Astrocyte (in vitro differentiated cells and primary cell): ENCODE data around the gene SLC35G3. TPM values are rescaled to one million over a fixed set of nuclear protein-coding genes. Genes with fewer than 3 reads are reported as not detected.

ENCODE experiments used
- DNase-seq: peaks from one replicate; pipeline ENCODE4 v3.0.0-alpha.2; 2010; ENCODE audit warnings: low read depth
- FAIRE-seq: peaks from 2 replicates; lab custom pipeline; 2011; peaks lifted over from hg19 to GRCh38; lab: Jason Lieb, UNC
- H2AFZ ChIP-seq: 2 replicates; pipeline ENCODE4 v1.6.0; 2012; ENCODE audit warnings: low read depth, low read length, inconsistent platforms
- H3K27ac ChIP-seq: 2 replicates; pipeline ENCODE4 v1.5.1; 2011; ENCODE audit warnings: low read depth, low read length, inconsistent platforms
- H3K27me3 ChIP-seq: 2 replicates; pipeline ENCODE4 v1.6.0; 2011; ENCODE audit warnings: low read length, inconsistent platforms; ENCODE audit not compliant: insufficient read depth
- H3K36me3 ChIP-seq: 2 replicates; pipeline ENCODE4 v1.5.1; 2011; ENCODE audit warnings: low read length, inconsistent platforms; ENCODE audit not compliant: insufficient read depth
- H3K4me1 ChIP-seq: 2 replicates; pipeline ENCODE4 v1.5.1; 2011; ENCODE audit warnings: low read length, inconsistent platforms; ENCODE audit not compliant: insufficient read depth
- H3K4me2 ChIP-seq: 2 replicates; pipeline ENCODE4 v1.6.0; 2012; ENCODE audit warnings: low read length, inconsistent platforms
- H3K4me3 ChIP-seq: 2 replicates; pipeline ENCODE4 v1.5.1; 2011; ENCODE audit warnings: low read depth, mild to moderate bottlenecking, low read length, inconsistent platforms; ENCODE audit not compliant: insufficient read depth
- H3K79me2 ChIP-seq: 2 replicates; pipeline ENCODE4 v1.6.0; 2012; ENCODE audit warnings: mild to moderate bottlenecking, low read length, inconsistent platforms; ENCODE audit not compliant: insufficient read depth
- H3K9ac ChIP-seq: 2 replicates; pipeline ENCODE4 v1.6.0; 2012; ENCODE audit warnings: mild to moderate bottlenecking, low read length, inconsistent platforms
- H3K9me3 ChIP-seq: 2 replicates; pipeline ENCODE4 v1.5.1; 2012; ENCODE audit warnings: low read depth, mild to moderate bottlenecking, low read length, inconsistent platforms; ENCODE audit not compliant: insufficient read depth
- H4K20me1 ChIP-seq: 2 replicates; pipeline ENCODE4 v1.6.0; 2012; ENCODE audit warnings: low read length, inconsistent platforms; ENCODE audit not compliant: insufficient read depth
- H3K27ac Mint-ChIP-seq: one replicate; pipeline ENCODE4 v1.8.0; 2021; ENCODE audit warnings: mild to moderate bottlenecking, mixed read lengths; ENCODE audit not compliant: unreplicated experiment
- H3K27me3 Mint-ChIP-seq: one replicate; pipeline ENCODE4 v1.8.0; 2021; ENCODE audit warnings: low read depth, mixed read lengths; ENCODE audit not compliant: unreplicated experiment
- H3K36me3 Mint-ChIP-seq: one replicate; pipeline ENCODE4 v1.8.0; 2021; ENCODE audit warnings: low read depth, mixed read lengths; ENCODE audit not compliant: unreplicated experiment
- H3K4me1 Mint-ChIP-seq: one replicate; pipeline ENCODE4 v1.8.0; 2021; ENCODE audit warnings: low read depth, mixed read lengths; ENCODE audit not compliant: unreplicated experiment
- H3K4me3 Mint-ChIP-seq: one replicate; pipeline ENCODE4 v1.8.0; 2021; ENCODE audit warnings: mild to moderate bottlenecking, moderate library complexity, mixed read lengths; ENCODE audit not compliant: unreplicated experiment
- H3K9me3 Mint-ChIP-seq: one replicate; pipeline ENCODE4 v1.8.0; 2021; ENCODE audit warnings: mild to moderate bottlenecking, mixed read lengths; ENCODE audit not compliant: unreplicated experiment
- CTCF ChIP-seq: IDR thresholded peaks from 2 replicates; pipeline ENCODE4 v1.5.1; 2011; ENCODE audit warnings: low read depth, mild to moderate bottlenecking, inconsistent platforms, low read length, moderate library complexity; ENCODE audit not compliant: insufficient read depth
- EZH2 ChIP-seq: IDR thresholded peaks from 2 replicates; pipeline ENCODE4 v1.6.1; 2012; ENCODE audit warnings: mild to moderate bottlenecking, low read length, inconsistent platforms; ENCODE audit not compliant: insufficient read depth
- total RNA-seq: library from RNA; stranded (reverse); gene quantifications from 2 replicates; pipeline ENCODE4 v1.2.1, GENCODE V29; 2021

Gene SLC35G3
- total RNA-seq, 1 donor from 2014 or later: not detected

GRCh38 chr17:35148144-35148543, 46.0 kb downstream of the SLC35G3 start:
- TF ChIP-seq EZH2 (no peak), CTCF (no peak)
- Histone ChIP-seq H3K9ac (no peak overlapping the region), H3K27ac (no peak overlapping the region), H2AFZ (no peak overlapping the region), H3K36me3 (no peaks in the 10 kb centered on the region), H3K9me3 (no peaks in the 10 kb centered on the region), H3K79me2 (no peaks in the 10 kb centered on the region), H4K20me1 (no peaks in the 10 kb centered on the region), H3K4me1 (no peaks in the 10 kb centered on the region), H3K4me3 (no peak overlapping the region), H3K27me3 (peaks cover 9% of the 10 kb centered on the region), H3K4me2 (no peak overlapping the region)
- no peak overlapping the region for H3K27ac Mint-ChIP-seq
- H3K9me3 Mint-ChIP-seq: no peaks in the 10 kb centered on the region
- H3K4me1 Mint-ChIP-seq: peaks cover 2% of the 10 kb centered on the region
- no peak overlapping the region for H3K4me3 Mint-ChIP-seq
- FAIRE-seq (no peak), DNase-seq (no peak)
- H3K36me3 Mint-ChIP-seq: no peaks in the 10 kb centered on the region
- H3K27me3 Mint-ChIP-seq: peaks cover 19% of the 10 kb centered on the region

DNA sequence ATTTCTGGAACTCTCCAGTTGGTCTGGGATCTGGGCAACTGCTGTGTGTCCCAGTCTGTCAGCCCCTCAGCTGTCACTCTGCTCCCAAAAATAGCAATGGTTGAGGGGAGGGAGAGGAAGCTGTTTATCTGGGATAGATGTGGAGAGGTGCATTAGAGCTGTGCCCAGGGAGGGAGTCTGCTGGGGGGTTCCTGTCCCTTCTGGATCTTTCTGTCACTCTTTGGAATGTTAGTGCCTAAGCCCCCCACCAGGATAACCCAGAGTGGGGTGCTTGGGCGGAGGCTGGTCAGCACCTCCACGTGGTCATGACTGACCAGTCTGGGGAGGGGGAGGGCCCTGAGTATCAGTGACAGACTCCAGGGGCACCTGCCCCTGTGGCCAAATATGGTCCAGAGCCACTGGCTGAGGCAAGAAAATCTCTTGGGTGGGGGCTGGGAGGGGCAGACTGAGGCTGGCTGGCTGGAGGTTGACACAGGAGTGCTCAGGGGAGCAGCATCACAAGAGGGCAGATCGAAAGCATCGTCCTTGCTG, 46.8 kb downstream of the SLC35G3 start, which contains the start of gene UNC45B:
TSS of gene UNC45B (plus strand) at position 443 of the 531 bp plus-strand sequence. CDS start 447 bp downstream, outside the sequence.
- H3K4me1 Mint-ChIP-seq: peaks cover 2% of the 10 kb centered on the region

More for the DNA sequence above, 46.8 kb downstream of the SLC35G3 start, which contains the start of gene UNC45B:
- Histone ChIP-seq H3K27me3 (peaks cover 9% of the 10 kb centered on the region), H3K36me3 (no peaks in the 10 kb centered on the region), H3K27ac (no peak within 1 kb of the TSS), H3K4me1 (no peaks in the 10 kb centered on the region), H2AFZ (no peak within 1 kb of the TSS), H4K20me1 (no peaks in the 10 kb centered on the region), H3K79me2 (no peaks in the 10 kb centered on the region), H3K4me3 (no peak within 1 kb of the TSS), H3K9ac (no peak within 1 kb of the TSS), H3K4me2 (no peak within 1 kb of the TSS), H3K9me3 (no peaks in the 10 kb centered on the region)
- Mint-ChIP-seq H3K9me3 (peaks cover under 1% of the 10 kb centered on the region), H3K27me3 (peaks cover 19% of the 10 kb centered on the region), H3K27ac (no peak within 1 kb of the TSS), H3K36me3 (no peaks in the 10 kb centered on the region), H3K4me3 (no peak within 1 kb of the TSS)
- DNase-seq (no peak), FAIRE-seq (no peak)
- TF ChIP-seq EZH2 (no peak), CTCF (no peak)
